Measurements from ENCODE around the gene BTG1. TPM values are rescaled to one million over a fixed set of nuclear protein-coding genes. Genes with fewer than 3 reads are reported as not detected.

The BTG1 gene
- total RNA-seq, 1 donor from 2014 or later, result 63.7 TPM

GRCh38 chr12:92144631-92145480 lies 790 bp downstream of the BTG1 start:
- peak overlapping the region; percentile 94 for H3K27ac Mint-ChIP-seq (ENCODE audit: unreplicated experiment)
- H3K4me3 Mint-ChIP-seq (ENCODE audit: unreplicated experiment), result peak overlapping the region; percentile 95
- Histone ChIP-seq H3K4me2 (ENCODE audit: low read length) (peak overlapping the region; percentile 87), H3K4me3 (ENCODE audit: insufficient read depth, low read depth, low read length) (peak overlapping the region; percentile 92), H3K9ac (ENCODE audit: low read length) (peak overlapping the region; percentile 96), H3K27me3 (ENCODE audit: insufficient read depth, low read length) (no peaks in the 10 kb centered on the region), H3K27ac (ENCODE audit: low read depth, low read length) (peak overlapping the region; percentile 97), H3K79me2 (ENCODE audit: insufficient read depth, low read length) (peaks cover 55% of the 10 kb centered on the region), H4K20me1 (ENCODE audit: insufficient read depth, low read length) (peaks cover 49% of the 10 kb centered on the region), H2AFZ (ENCODE audit: low read depth, low read length) (peak overlapping the region; percentile 2), H3K4me1 (ENCODE audit: insufficient read depth, low read length) (peaks cover 13% of the 10 kb centered on the region), H3K36me3 (ENCODE audit: insufficient read depth, low read length) (peaks cover 5% of the 10 kb centered on the region), H3K9me3 (ENCODE audit: insufficient read depth, low read depth, low read length) (no peaks in the 10 kb centered on the region)
- H3K27me3 Mint-ChIP-seq (ENCODE audit: low read depth, unreplicated experiment), result no peaks in the 10 kb centered on the region
- DNase-seq (ENCODE audit: low read depth), result peak; percentile 63
- peaks cover 10% of the 10 kb centered on the region for H3K36me3 Mint-ChIP-seq (ENCODE audit: low read depth, unreplicated experiment)
- H3K4me1 Mint-ChIP-seq (ENCODE audit: low read depth, unreplicated experiment), result peaks cover 21% of the 10 kb centered on the region
- FAIRE-seq, result no peak
- H3K9me3 Mint-ChIP-seq (ENCODE audit: unreplicated experiment), result no peaks in the 10 kb centered on the region
- TF ChIP-seq EZH2 (IDR thresholded peaks at IDR 0.05; ENCODE audit: insufficient read depth, low read length) (no peak), CTCF (IDR thresholded peaks at IDR 0.05; ENCODE audit: insufficient read depth, low read depth, low read length) (no peak)

GRCh38 chr12:92143686-92144630 lies 1.7 kb downstream of the BTG1 start:
- H3K9me3 Mint-ChIP-seq (ENCODE audit: unreplicated experiment), result no peaks in the 10 kb centered on the region
- no peaks in the 10 kb centered on the region for H3K9me3 ChIP-seq (ENCODE audit: insufficient read depth, low read depth, low read length)
- peaks cover 25% of the 10 kb centered on the region for H3K4me1 Mint-ChIP-seq (ENCODE audit: low read depth, unreplicated experiment)
- H3K36me3 Mint-ChIP-seq (ENCODE audit: low read depth, unreplicated experiment), result peaks cover 10% of the 10 kb centered on the region
- FAIRE-seq, result peak; percentile 50
- peaks cover 17% of the 10 kb centered on the region for H3K4me1 ChIP-seq (ENCODE audit: insufficient read depth, low read length)
- peak overlapping the region; percentile 96 for H3K9ac ChIP-seq (ENCODE audit: low read length)
- peak overlapping the region; percentile 87 for H3K4me2 ChIP-seq (ENCODE audit: low read length)
- H3K27ac Mint-ChIP-seq (ENCODE audit: unreplicated experiment), result peak overlapping the region; percentile 94
- no peaks in the 10 kb centered on the region for H3K27me3 ChIP-seq (ENCODE audit: insufficient read depth, low read length)
- no peak for TF ChIP-seq EZH2 (IDR thresholded peaks at IDR 0.05; ENCODE audit: insufficient read depth, low read length)
- peak; percentile 67 for TF ChIP-seq CTCF (IDR thresholded peaks at IDR 0.05; ENCODE audit: insufficient read depth, low read depth, low read length)
- peak overlapping the region; percentile 95 for H3K4me3 Mint-ChIP-seq (ENCODE audit: unreplicated experiment)
- no peaks in the 10 kb centered on the region for H3K27me3 Mint-ChIP-seq (ENCODE audit: low read depth, unreplicated experiment)
- H4K20me1 ChIP-seq (ENCODE audit: insufficient read depth, low read length), result peaks cover 53% of the 10 kb centered on the region
- peak; percentile 95 for DNase-seq (ENCODE audit: low read depth)
- H3K27ac ChIP-seq (ENCODE audit: low read depth, low read length), result peak overlapping the region; percentile 97
- peak overlapping the region; percentile 92 for H3K4me3 ChIP-seq (ENCODE audit: insufficient read depth, low read depth, low read length)
- H2AFZ ChIP-seq (ENCODE audit: low read depth, low read length), result peak overlapping the region; percentile 2
- peaks cover 5% of the 10 kb centered on the region for H3K36me3 ChIP-seq (ENCODE audit: insufficient read depth, low read length)
- H3K79me2 ChIP-seq (ENCODE audit: insufficient read depth, low read length), result peaks cover 64% of the 10 kb centered on the region
